ENCODE measurements around the gene NUP153. TPM values are rescaled to one million over a fixed set of nuclear protein-coding genes. Genes with fewer than 3 reads are reported as not detected.

The NUP153 gene
- total RNA-seq, 2 experiments from 2014 or later = 72.5 to 88.0 TPM

DNA sequence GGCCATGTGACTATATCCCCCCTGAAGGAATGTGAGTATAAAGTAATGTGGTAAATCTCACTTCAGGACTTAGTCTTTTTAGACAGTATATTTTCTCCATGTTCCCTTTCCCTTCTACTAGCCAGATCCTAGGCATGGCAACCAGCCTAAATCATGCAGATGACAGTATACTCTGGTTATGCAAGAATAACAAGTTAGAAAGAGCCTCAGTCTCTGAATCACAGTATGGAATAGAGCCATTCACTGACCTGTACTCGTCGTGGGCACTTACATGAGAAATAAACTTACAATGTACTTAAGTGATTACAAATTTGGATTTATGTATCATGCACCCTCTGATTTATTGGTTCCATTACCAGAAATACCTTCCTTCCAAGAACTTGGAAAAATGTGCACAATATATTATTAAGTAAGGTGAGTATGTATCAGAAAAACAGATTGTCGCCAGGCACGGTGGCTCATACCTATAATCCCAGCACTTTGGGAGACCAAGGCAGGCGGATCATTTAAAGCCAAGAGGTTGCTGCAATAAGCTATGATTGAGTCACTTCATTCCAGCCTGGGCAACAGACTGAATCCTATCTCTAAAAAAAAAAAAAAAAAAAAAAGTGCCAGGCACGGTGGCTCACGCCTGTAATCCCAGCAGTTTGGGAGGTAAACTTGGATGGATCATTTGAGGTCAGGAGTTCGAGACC lies 131.7 kb downstream of the NUP153 start:
- ChIA-PET POLR2A (interaction anchor here (0.6 to 0.7 kb wide), 3 partner anchors 231 to 742 kb away, joined by 3 to 7 read pairs (median 4); no protein-coding TSS in a partner anchor), CTCF (ENCODE audit: unreplicated experiment) (no interaction called here)
- Histone ChIP-seq H2AFZ (ENCODE audit: low read length) (no peak overlapping the region), H3K4me3 (ENCODE audit: low read depth, low read length, poor library complexity, severe bottlenecking) (no peak overlapping the region), H4K20me1 (ENCODE audit: insufficient read depth, low read length) (no peaks in the 10 kb centered on the region), H3K27ac (ENCODE audit: low read depth, low read length, poor library complexity, severe bottlenecking) (no peak overlapping the region), H3K9me3 (ENCODE audit: low read length) (no peaks in the 10 kb centered on the region), H3K36me3 (ENCODE audit: insufficient read depth, low read length) (no peaks in the 10 kb centered on the region), H3K4me2 (ENCODE audit: low read length) (no peak overlapping the region), H3K4me1 (ENCODE audit: insufficient read depth, low read length, poor library complexity, severe bottlenecking) (no peaks in the 10 kb centered on the region), H3K9me2 (ENCODE audit: insufficient read depth, low read length) (no peaks in the 10 kb centered on the region), H3K79me2 (ENCODE audit: insufficient read depth, low read depth, low read length) (no peaks in the 10 kb centered on the region)
- TF ChIP-seq, protein P1, sequence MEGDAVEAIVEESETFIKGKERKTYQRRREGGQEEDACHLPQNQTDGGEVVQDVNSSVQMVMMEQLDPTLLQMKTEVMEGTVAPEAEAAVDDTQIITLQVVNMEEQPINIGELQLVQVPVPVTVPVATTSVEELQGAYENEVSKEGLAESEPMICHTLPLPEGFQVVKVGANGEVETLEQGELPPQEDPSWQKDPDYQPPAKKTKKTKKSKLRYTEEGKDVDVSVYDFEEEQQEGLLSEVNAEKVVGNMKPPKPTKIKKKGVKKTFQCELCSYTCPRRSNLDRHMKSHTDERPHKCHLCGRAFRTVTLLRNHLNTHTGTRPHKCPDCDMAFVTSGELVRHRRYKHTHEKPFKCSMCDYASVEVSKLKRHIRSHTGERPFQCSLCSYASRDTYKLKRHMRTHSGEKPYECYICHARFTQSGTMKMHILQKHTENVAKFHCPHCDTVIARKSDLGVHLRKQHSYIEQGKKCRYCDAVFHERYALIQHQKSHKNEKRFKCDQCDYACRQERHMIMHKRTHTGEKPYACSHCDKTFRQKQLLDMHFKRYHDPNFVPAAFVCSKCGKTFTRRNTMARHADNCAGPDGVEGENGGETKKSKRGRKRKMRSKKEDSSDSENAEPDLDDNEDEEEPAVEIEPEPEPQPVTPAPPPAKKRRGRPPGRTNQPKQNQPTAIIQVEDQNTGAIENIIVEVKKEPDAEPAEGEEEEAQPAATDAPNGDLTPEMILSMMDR (conservative IDR thresholded peaks at IDR 0.05; ENCODE audit: low read length) = no peak
- no peak for TF ChIP-seq EZH2phosphoT487 (IDR thresholded peaks at IDR 0.05; ENCODE audit: borderline replicate concordance, low read depth, low read length)
- no TSS peak for BruUV-seq (replicated peaks)
- DNase-seq (ENCODE audit: low spot score) = no peak
- intact Hi-C loops (cut with micrococcal nuclease; ENCODE audit: unreplicated experiment) = no loop called here

DNA sequence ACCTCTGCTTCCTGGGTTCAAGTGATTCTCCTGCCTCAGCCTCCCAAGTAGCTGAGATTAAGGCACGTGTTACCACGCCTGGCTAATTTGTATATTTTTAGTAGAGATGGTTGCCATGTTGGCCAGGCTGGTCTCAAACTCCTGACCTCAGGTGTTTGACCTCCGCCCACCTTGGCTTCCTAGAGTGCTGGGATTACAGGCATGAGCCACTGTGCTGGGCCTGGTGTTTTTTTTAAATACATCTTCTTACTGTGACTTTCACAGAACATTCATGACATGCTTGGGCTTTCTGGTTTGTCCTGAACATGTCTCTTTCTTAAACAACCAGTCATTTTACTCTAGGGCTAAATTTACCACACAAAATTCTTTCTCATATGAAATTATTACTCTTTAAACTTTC lies 141.3 kb downstream of the NUP153 start:
- no TSS peak for BruUV-seq (replicated peaks)
- Histone ChIP-seq H3K27ac (ENCODE audit: low read depth, low read length, poor library complexity, severe bottlenecking) (no peak overlapping the region), H3K9me3 (ENCODE audit: low read length) (peaks cover 11% of the 10 kb centered on the region; the same call in 1 of the 2 replicates), H3K4me2 (ENCODE audit: low read length) (no peak overlapping the region), H4K20me1 (ENCODE audit: insufficient read depth, low read length) (no peaks in the 10 kb centered on the region), H2AFZ (ENCODE audit: low read length) (no peak overlapping the region), H3K4me1 (ENCODE audit: insufficient read depth, low read length, poor library complexity, severe bottlenecking) (no peaks in the 10 kb centered on the region), H3K9me2 (ENCODE audit: insufficient read depth, low read length) (no peaks in the 10 kb centered on the region), H3K36me3 (ENCODE audit: insufficient read depth, low read length) (no peaks in the 10 kb centered on the region), H3K4me3 (ENCODE audit: low read depth, low read length, poor library complexity, severe bottlenecking) (no peak overlapping the region), H3K79me2 (ENCODE audit: insufficient read depth, low read depth, low read length) (no peaks in the 10 kb centered on the region)
- CTCF ChIA-PET (ENCODE audit: unreplicated experiment) = no interaction called here
- DNase-seq (ENCODE audit: low spot score) = peak; percentile 22
- POLR2A ChIA-PET = interaction anchor here (0.8 kb wide), 1 partner anchor 193 kb away, joined by 3 read pairs; no protein-coding TSS in a partner anchor
- intact Hi-C loops (cut with micrococcal nuclease; ENCODE audit: unreplicated experiment) = no loop called here
- TF ChIP-seq, protein P1 (conservative IDR thresholded peaks at IDR 0.05; ENCODE audit: low read length) = no peak
- TF ChIP-seq EZH2phosphoT487 (IDR thresholded peaks at IDR 0.05; ENCODE audit: borderline replicate concordance, low read depth, low read length) = no peak

Small RNA genes lying within 50 kb of the gene (small RNA-seq; reads per million reads assigned to genes)
- gene RF00019 = not detected
- gene RNA5SP204 = 2.6 reads per million, percentile 82 among the genes with 10 or more reads in this experiment
- not detected for gene RNU6-190P
- not detected for gene SUMO2P13

Other genes starting within 250 kb of the NUP153 start
- 6.5 and 7.1 TPM in 2 replicates for gene FAM8A1, start 106.6 kb downstream of the NUP153 start, total RNA-seq (2014; rRNA removed; shearing (Covaris generic))
- gene FAM8A1, start 106.6 kb downstream of the NUP153 start, total RNA-seq (2022) = 11.8 and 12.4 TPM in 2 replicates

Data from OCI-LY7 (cell line).